NCI-H2196 (cell line): Measurements from ENCODE around the gene INPP4A.

Experiments
- DNase-seq: peaks from one replicate; lab custom pipeline; 2025; ENCODE audit not compliant: unreplicated experiment; lab: John Stamatoyannopoulos, UW

Gene INPP4A

GRCh38 chr2:98509542-98510321 is 65.1 kb downstream of the INPP4A start:
- DNase-seq, result no peak

- DNase-seq, result no peak
Observed at GRCh38 chr2:98510322-98510662, 65.6 kb downstream of the INPP4A start.

GRCh38 chr2:98511981-98512380 is 67.3 kb downstream of the INPP4A start:
- DNase-seq, result no peak

GRCh38 chr2:98512699-98513098 is 68.0 kb downstream of the INPP4A start:
- no peak for DNase-seq

- DNase-seq, result no peak
Observed at GRCh38 chr2:98514096-98514639, 69.5 kb downstream of the INPP4A start.

GRCh38 chr2:98514879-98515249 is 70.2 kb downstream of the INPP4A start:
- no peak for DNase-seq

GRCh38 chr2:98515250-98515991 is 70.8 kb downstream of the INPP4A start:
- DNase-seq, result no peak

- no peak for DNase-seq
Observed at GRCh38 chr2:98516571-98516970, 71.9 kb downstream of the INPP4A start.

- no peak for DNase-seq
Observed at GRCh38 chr2:98517636-98518035, 73.0 kb downstream of the INPP4A start.

GRCh38 chr2:98518101-98518500 is 73.4 kb downstream of the INPP4A start:
- no peak for DNase-seq

GRCh38 chr2:98519156-98519555 is 74.5 kb downstream of the INPP4A start:
- DNase-seq, result no peak

- DNase-seq, result peak; percentile 66
Observed at GRCh38 chr2:98519851-98520250, 75.2 kb downstream of the INPP4A start.

GRCh38 chr2:98520806-98521205 is 76.1 kb downstream of the INPP4A start:
- DNase-seq, result no peak

- DNase-seq, result no peak
Observed at GRCh38 chr2:98521266-98521665, 76.6 kb downstream of the INPP4A start.

GRCh38 chr2:98522854-98523253 is 78.2 kb downstream of the INPP4A start:
- no peak for DNase-seq

GRCh38 chr2:98524168-98524567 is 79.5 kb downstream of the INPP4A start:
- DNase-seq, result peak; percentile 78

- no peak for DNase-seq
Observed at GRCh38 chr2:98528349-98528748, 83.7 kb downstream of the INPP4A start.

GRCh38 chr2:98530114-98530513 is 85.5 kb downstream of the INPP4A start:
- DNase-seq, result no peak

- DNase-seq, result no peak
Observed at GRCh38 chr2:98532756-98533155, 88.1 kb downstream of the INPP4A start.

- DNase-seq, result no peak
Observed at GRCh38 chr2:98533547-98533946, 88.9 kb downstream of the INPP4A start.

- DNase-seq, result no peak
Observed at GRCh38 chr2:98534761-98535160, 90.1 kb downstream of the INPP4A start.

GRCh38 chr2:98535971-98536677 is 91.5 kb downstream of the INPP4A start:
- no peak for DNase-seq
